HEK293T (cell line): ENCODE results near the gene CEACAM18.

Source experiments
- ARNT ChIP-seq: fragments of 450-650 bp; IDR thresholded peaks from 2 replicates; pipeline ENCODE4 v1.6.1; 2017; ENCODE audit warnings: mild to moderate bottlenecking
- FOXK2 ChIP-seq: fragments of 450-650 bp; IDR thresholded peaks from 2 replicates; pipeline ENCODE4 v1.6.1; 2016; ENCODE audit warnings: mild to moderate bottlenecking
- HDGF ChIP-seq: fragments of 450-650 bp; IDR thresholded peaks from 2 replicates; pipeline ENCODE4 v1.6.1; 2017; ENCODE audit warnings: antibody characterized with exemption, borderline replicate concordance
- NFRKB ChIP-seq: fragments of 450-650 bp; IDR thresholded peaks from 2 replicates; pipeline ENCODE4 v1.6.1; 2016; ENCODE audit warnings: mild to moderate bottlenecking, moderate library complexity
- SP1 ChIP-seq: fragments of 450-650 bp; IDR thresholded peaks from 2 replicates; pipeline ENCODE4 v1.6.1; 2017
- ZNF384 ChIP-seq: fragments of 450-650 bp; IDR thresholded peaks from 2 replicates; pipeline ENCODE4 v1.6.1; 2016

GRCh38 chr19:51503286-51503817 lies 25.0 kb downstream of the CEACAM18 start:
- TF ChIP-seq SP1 (no peak), ARNT (no peak), NFRKB (no peak), HDGF (no peak), FOXK2 (no peak), ZNF384 (no peak)
